ENCODE measurements around the gene PCCA.

- no peak for TF ChIP-seq POLR2AphosphoS5 (IDR thresholded peaks at IDR 0.05)
- TF ChIP-seq CTCF (IDR thresholded peaks at IDR 0.05), result no peak
These were observed 88.0 kb downstream of the PCCA start for GRCh38 chr13:100176801-100177400.

Measured in suprapubic skin (tissue), 3 donors.